ENCODE measurements around the gene DUSP8.
A peak's percentile ranks its signal among the peaks of the same experiment; 100 is the strongest.

DUSP8 gene

GRCh38 chr11:1531449-1532013 is 40.5 kb downstream of the DUSP8 start:
- no peak for DNase-seq

DNA sequence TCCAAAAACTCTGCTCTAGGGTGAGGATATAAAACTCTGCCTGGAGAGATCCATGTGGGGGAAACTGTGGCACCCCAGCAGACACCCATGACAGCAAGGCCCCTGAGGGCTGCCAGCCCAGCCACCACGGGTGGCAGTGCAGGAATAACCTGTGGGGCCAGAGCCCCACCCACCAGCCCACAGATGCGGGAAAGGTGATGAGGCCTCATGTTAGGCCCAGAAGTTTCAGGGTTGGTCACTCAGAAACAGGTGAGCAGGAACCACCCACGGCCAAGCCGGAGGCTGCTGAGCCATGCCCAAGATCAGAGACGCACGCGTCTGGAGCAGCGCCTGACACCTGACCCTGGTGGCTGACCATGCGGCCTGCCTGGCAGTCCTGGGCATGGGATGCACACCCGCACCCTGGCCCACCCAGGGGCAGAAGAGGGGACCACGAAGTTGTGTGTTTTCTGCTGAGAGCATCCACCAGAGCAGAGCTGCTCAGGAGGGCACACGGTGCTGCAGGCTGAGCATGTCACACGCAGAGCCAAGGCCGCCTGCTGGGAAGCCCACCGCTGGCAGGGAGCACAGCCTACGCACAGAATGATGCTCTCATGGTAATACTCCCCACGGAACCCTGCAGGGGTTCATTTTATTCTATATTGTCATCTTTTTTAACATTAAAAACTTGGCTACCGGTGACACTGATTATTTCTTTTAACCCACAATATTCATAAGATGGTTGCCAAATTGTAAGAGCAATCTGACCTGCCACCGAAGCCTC is 41.2 kb downstream of the DUSP8 start:
- no peak for DNase-seq

DNA sequence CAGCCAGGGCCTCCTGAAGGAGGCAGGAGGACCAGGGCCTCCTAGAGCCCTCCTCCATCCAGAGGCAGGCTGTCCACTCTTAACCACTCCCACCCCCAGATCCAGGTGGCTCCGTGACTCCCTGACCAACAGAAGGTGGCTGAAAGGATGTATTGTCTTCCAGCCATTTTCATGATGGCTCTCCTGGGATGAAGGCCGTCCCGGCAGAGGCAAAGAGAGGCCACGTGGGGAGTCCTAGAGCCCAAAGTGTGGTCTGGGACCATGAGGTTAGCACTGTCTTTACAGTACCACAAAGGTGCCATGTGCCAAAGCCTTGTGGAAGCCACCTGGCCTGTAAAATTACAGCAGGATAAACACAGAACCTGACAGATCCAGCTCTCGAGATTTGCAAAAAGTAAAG is 42.3 kb downstream of the DUSP8 start:
- no peak for DNase-seq

- DNase-seq, result no peak
Observed at GRCh38 chr11:1529286-1529685, 42.8 kb downstream of the DUSP8 start.

GRCh38 chr11:1528710-1529109 is 43.4 kb downstream of the DUSP8 start:
- no peak for DNase-seq

GRCh38 chr11:1526785-1527184 is 45.3 kb downstream of the DUSP8 start:
- DNase-seq, result no peak

- DNase-seq, result no peak
Observed at GRCh38 chr11:1523779-1524178, 48.3 kb downstream of the DUSP8 start.

DNA sequence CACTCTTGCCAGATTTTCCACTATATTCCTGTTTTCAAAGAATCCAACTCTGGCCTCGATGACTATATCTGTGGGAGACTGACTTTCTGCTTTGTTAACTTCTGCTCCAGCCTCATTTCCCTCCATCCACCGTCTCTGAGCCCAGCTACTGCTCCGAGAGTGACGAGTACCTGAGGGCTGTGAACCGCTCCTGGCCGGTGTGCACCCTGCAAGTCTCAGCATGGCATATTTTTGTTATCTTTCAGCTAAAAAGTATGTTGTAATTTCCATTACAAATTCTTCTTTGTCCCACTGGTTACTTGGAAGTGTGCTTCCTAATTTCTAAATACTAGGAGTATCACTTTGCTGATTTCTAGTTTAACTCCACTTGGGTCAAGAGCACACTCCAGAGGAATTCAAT is 49.0 kb downstream of the DUSP8 start:
- no peak for DNase-seq

DNA sequence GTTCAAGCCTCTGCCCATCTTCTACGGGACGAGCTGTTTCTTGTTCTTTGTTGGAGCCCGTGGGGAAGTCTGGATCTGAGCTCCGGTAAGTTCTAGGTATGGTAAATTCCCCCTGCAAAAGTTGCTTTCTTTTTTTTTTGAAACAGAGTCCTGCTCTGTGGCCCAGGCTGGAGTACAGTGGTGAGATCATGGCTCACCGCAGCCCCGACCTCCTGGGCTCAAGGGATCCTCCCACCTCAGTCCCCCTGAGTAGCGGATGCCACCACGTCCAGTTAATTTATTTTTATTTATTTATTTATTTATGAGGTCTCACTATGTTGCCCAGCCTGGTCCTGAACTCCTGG is 50.0 kb downstream of the DUSP8 start:
- DNase-seq, result no peak

GRCh38 chr11:1521382-1522080 is 50.5 kb downstream of the DUSP8 start:
- DNase-seq, result no peak

GRCh38 chr11:1520663-1521267 is 51.3 kb downstream of the DUSP8 start:
- no peak for DNase-seq

- DNase-seq, result no peak
Observed at GRCh38 chr11:1520209-1520662, 51.8 kb downstream of the DUSP8 start.

- DNase-seq, result no peak
Observed at GRCh38 chr11:1519028-1520010, 52.8 kb downstream of the DUSP8 start.

GRCh38 chr11:1518301-1518700 is 53.8 kb downstream of the DUSP8 start:
- no peak for DNase-seq

- DNase-seq, result no peak
Observed at GRCh38 chr11:1517117-1518005, 54.7 kb downstream of the DUSP8 start.

DNA sequence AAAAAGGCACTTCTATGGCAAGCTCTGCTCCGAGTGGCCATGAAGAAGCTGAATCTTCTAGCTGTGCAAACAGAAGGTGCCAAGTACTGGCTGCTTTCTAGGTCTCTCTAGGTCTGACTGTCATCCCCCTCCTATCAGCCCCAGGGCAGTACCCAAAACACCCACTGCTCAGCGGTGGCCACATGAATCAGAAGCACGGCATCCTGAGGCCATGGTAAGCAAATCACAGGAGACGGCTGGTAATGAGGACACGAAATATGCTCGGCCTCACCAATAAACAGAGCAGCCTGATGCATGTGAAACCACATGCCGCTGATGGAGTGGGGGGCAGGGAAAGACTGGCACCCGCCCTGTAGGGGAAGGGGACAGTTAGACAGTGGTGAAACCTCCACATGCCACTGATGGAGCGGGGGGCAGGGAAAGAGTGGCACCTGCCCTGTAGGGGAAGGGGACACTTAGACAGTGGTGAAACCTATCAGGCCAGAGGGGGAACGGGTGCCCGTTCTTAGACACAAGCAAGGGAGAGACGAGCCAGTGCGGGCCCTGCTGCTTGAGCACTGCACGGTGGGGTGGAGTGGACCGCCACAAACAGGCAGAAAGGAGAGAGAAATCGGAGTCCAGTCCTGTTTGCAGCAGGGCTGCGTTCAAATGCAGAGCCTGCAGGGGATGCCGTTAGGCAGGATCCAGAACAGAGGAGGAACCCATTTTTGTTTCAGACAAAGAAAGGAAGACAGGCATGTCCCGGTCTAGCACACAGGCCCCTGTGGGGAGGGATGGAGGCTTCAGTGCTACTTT is 55.6 kb downstream of the DUSP8 start:
- DNase-seq, result no peak

GRCh38 chr11:1515082-1516060 is 56.7 kb downstream of the DUSP8 start:
- DNase-seq, result peak; percentile 82

- DNase-seq, result no peak
Observed at GRCh38 chr11:1514336-1515061, 57.6 kb downstream of the DUSP8 start.
